KMS-11 (cell line): Measurements from ENCODE around the gene UNC93A.
"Not testable (repeated sequence)": the region's sequence is repeated elsewhere in the genome, so short reads cannot be mapped to it uniquely, and the experiment has no call there.

Source experiments
- H2AFZ ChIP-seq: fragments of 200-600 bp; sonication (generic); 2 replicates; pipeline ENCODE4 v1.6.1; 2016; ENCODE audit warnings: antibody characterized with exemption, mixed run types, low read depth
- H3K27ac ChIP-seq: fragments of 200-600 bp; sonication (generic); 2 replicates; pipeline ENCODE4 v1.6.1; 2016; ENCODE audit warnings: mild to moderate bottlenecking, mixed run types
- H3K27me3 ChIP-seq: fragments of 200-600 bp; sonication (generic); 2 replicates; pipeline ENCODE4 v1.6.1; 2017; ENCODE audit warnings: mild to moderate bottlenecking, low read depth, mixed run types, moderate library complexity; ENCODE audit not compliant: insufficient read depth
- H3K36me3 ChIP-seq: fragments of 200-600 bp; sonication (generic); 2 replicates; pipeline ENCODE4 v1.6.1; 2017; ENCODE audit warnings: mild to moderate bottlenecking, mixed run types; ENCODE audit not compliant: insufficient read depth
- H3K4me1 ChIP-seq: fragments of 200-600 bp; sonication (generic); 2 replicates; pipeline ENCODE4 v1.6.1; 2016; ENCODE audit warnings: mild to moderate bottlenecking, low read depth, mixed run types; ENCODE audit not compliant: poor library complexity, severe bottlenecking
- H3K4me2 ChIP-seq: fragments of 200-600 bp; sonication (generic); 2 replicates; pipeline ENCODE4 v1.7.0; 2016; ENCODE audit warnings: mild to moderate bottlenecking, mixed run types
- H3K4me3 ChIP-seq: fragments of 200-600 bp; sonication (generic); IDR thresholded peaks from 2 replicates; pipeline ENCODE4 v1.6.1; 2017; ENCODE audit warnings: low read depth, low read length, mixed read lengths; ENCODE audit not compliant: insufficient read depth
- H3K79me2 ChIP-seq: fragments of 200-600 bp; sonication (generic); 2 replicates; pipeline ENCODE4 v1.6.1; 2016; ENCODE audit warnings: low read depth, mixed run types; ENCODE audit not compliant: insufficient read depth
- H3K9ac ChIP-seq: fragments of 200-600 bp; sonication (generic); 2 replicates; pipeline ENCODE4 v1.6.1; 2016; ENCODE audit warnings: mild to moderate bottlenecking, mixed run types
- H4K20me1 ChIP-seq: fragments of 200-600 bp; sonication (generic); 2 replicates; pipeline ENCODE4 v1.6.1; 2016; ENCODE audit warnings: mild to moderate bottlenecking, mixed run types; ENCODE audit not compliant: insufficient read depth
- TF ChIP-seq, protein P1 (sequence below): fragments of 200-600 bp; sonication (generic); conservative IDR thresholded peaks from 2 replicates; pipeline ENCODE4 v1.6.1; 2017; ENCODE audit warnings: low read depth, mild to moderate bottlenecking, antibody characterized with exemption, low read length, moderate library complexity, mixed read lengths

UNC93A gene

DNA sequence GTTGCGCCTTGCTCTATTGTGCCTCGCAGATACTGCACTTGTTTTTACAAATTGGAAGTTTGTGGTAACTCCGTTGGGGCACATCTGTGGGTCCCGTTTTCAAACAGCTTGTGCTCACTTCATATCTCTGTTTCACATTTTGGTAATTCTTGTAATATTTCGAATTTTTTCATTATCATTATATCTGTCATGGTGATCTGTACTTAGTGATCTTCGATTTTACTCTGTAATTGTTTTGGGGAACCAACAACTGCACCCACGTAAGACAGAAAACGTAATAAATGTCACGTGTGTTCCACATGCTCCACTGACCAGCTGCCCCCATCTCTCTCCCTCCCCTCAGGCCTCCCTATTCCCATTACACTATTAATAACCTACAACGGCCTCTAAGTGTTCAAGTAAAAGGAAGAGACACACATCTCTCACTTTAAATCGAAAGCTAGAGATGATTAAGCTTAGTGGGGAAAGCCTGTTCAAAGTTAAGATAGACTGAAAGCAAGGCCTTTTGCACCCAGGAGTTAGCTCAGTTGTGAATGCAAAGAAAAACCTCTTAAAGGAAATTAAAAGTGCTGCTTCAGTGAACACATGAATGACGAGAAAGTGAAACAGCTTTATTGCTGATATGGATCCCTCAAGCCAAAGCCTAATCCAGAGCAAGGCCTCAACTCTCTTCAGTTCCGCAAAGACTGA, 60.7 kb downstream of the UNC93A start:
- peaks cover 13% of the 10 kb centered on the region for H3K4me1 ChIP-seq
- H3K4me3 ChIP-seq = no peak overlapping the region
- no peaks in the 10 kb centered on the region for H3K36me3 ChIP-seq
- TF ChIP-seq, protein P1, sequence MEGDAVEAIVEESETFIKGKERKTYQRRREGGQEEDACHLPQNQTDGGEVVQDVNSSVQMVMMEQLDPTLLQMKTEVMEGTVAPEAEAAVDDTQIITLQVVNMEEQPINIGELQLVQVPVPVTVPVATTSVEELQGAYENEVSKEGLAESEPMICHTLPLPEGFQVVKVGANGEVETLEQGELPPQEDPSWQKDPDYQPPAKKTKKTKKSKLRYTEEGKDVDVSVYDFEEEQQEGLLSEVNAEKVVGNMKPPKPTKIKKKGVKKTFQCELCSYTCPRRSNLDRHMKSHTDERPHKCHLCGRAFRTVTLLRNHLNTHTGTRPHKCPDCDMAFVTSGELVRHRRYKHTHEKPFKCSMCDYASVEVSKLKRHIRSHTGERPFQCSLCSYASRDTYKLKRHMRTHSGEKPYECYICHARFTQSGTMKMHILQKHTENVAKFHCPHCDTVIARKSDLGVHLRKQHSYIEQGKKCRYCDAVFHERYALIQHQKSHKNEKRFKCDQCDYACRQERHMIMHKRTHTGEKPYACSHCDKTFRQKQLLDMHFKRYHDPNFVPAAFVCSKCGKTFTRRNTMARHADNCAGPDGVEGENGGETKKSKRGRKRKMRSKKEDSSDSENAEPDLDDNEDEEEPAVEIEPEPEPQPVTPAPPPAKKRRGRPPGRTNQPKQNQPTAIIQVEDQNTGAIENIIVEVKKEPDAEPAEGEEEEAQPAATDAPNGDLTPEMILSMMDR = peak; percentile 38; the same call in 1 of the 2 replicates
- no peaks in the 10 kb centered on the region for H3K79me2 ChIP-seq
- peak overlapping the region; percentile 92; the same call in 1 of the 2 replicates for H3K9ac ChIP-seq
- H2AFZ ChIP-seq = peak overlapping the region; percentile 48; the same call in 1 of the 2 replicates
- no peaks in the 10 kb centered on the region for H3K27me3 ChIP-seq
- H3K4me2 ChIP-seq = peak overlapping the region; percentile 83
- peak overlapping the region; percentile 84; the same call in 1 of the 2 replicates for H3K27ac ChIP-seq
- no peaks in the 10 kb centered on the region for H4K20me1 ChIP-seq

DNA sequence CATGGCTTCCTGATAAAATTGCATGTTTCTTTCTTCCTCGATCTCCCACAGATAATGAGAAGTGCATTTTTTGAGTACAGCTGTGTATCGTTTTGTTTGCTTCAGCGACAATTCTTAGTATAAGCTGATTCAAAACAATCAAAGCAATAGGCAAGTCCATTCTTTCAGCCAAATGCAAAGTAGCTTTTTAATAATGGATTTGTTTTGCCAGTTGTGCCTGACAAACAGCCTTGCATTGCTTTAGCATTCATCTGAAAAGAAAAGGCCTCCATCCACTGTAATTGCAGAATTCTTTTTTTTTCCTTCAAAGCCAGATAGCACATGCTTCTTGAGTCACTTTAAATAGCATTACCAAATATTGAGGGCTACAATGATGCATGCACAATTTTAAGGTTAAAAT, 65.8 kb downstream of the UNC93A start:
- H4K20me1 ChIP-seq = no peaks in the 10 kb centered on the region
- TF ChIP-seq, protein P1 = no peak
- H3K4me2 ChIP-seq = no peak overlapping the region
- no peaks in the 10 kb centered on the region for H3K27me3 ChIP-seq
- no peaks in the 10 kb centered on the region for H3K79me2 ChIP-seq
- peaks cover 4% of the 10 kb centered on the region for H3K4me1 ChIP-seq
- no peak overlapping the region for H2AFZ ChIP-seq
- no peak overlapping the region for H3K27ac ChIP-seq
- no peaks in the 10 kb centered on the region for H3K36me3 ChIP-seq
- H3K9ac ChIP-seq = no peak overlapping the region
- H3K4me3 ChIP-seq = no peak overlapping the region

DNA sequence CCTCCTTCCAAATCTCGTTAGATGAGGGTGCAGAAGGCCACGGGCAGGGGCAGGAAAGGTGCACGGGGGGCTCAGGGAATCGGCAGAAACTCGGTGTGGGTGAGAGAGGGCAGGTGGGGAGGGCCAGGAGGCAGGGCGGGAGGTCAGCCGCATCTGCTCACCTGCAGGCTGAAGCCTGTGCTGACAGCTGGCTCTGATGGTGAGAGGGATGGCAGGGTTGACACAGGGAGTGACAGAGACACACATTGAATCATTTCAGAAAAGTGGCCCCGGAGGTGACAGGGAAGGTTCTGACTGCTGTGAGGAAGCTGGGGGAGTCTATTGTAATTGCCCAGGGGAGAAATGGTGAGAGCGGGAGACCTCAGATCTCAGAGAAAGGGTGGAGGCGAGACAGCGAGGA, 67.3 kb downstream of the UNC93A start:
- H3K4me2 ChIP-seq, H2AFZ ChIP-seq: not testable (repeated sequence)

GRCh38 chr6:167361170-167361569, 70.1 kb downstream of the UNC93A start:
- H3K9ac ChIP-seq, H3K27ac ChIP-seq, H2AFZ ChIP-seq, H3K36me3 ChIP-seq, H3K79me2 ChIP-seq, H3K4me1 ChIP-seq, H3K4me2 ChIP-seq, H3K4me3 ChIP-seq, H4K20me1 ChIP-seq, H3K27me3 ChIP-seq: not testable (repeated sequence)

More for the DNA sequence above, 67.3 kb downstream of the UNC93A start:
- H3K27me3 ChIP-seq, H3K79me2 ChIP-seq, H3K4me1 ChIP-seq, H3K27ac ChIP-seq, H4K20me1 ChIP-seq, H3K36me3 ChIP-seq, H3K4me3 ChIP-seq, H3K9ac ChIP-seq: not testable (repeated sequence)
